GM06990 (cell line): ENCODE measurements around the gene SLC25A31.

Experiments used
- DNase-seq: peaks from one replicate; pipeline ENCODE4 v3.0.0-alpha.2; 2011; ENCODE audit not compliant: insufficient read length; ENCODE audit errors: extremely low read depth
- H3K27me3 ChIP-seq: replicated peaks from 2 replicates; pipeline ENCODE4 v1.6.0; 2011; ENCODE audit warnings: low read length; ENCODE audit not compliant: control insufficient read depth, insufficient read depth
- H3K36me3 ChIP-seq: 2 replicates; pipeline ENCODE4 v1.5.1; 2011; ENCODE audit warnings: low read length; ENCODE audit not compliant: control insufficient read depth, insufficient read depth
- H3K4me3 ChIP-seq: replicated peaks from 2 replicates; pipeline ENCODE4 v1.5.1; 2011; ENCODE audit warnings: low read depth, mild to moderate bottlenecking, control low read depth, low read length
- TF ChIP-seq, protein P1 (sequence below): IDR thresholded peaks from 2 replicates; pipeline ENCODE4 v1.5.1; 2011; ENCODE audit warnings: low read length, control low read depth, mild to moderate bottlenecking, inconsistent platforms; ENCODE audit not compliant: insufficient read depth, poor library complexity, severe bottlenecking

The SLC25A31 gene

DNA sequence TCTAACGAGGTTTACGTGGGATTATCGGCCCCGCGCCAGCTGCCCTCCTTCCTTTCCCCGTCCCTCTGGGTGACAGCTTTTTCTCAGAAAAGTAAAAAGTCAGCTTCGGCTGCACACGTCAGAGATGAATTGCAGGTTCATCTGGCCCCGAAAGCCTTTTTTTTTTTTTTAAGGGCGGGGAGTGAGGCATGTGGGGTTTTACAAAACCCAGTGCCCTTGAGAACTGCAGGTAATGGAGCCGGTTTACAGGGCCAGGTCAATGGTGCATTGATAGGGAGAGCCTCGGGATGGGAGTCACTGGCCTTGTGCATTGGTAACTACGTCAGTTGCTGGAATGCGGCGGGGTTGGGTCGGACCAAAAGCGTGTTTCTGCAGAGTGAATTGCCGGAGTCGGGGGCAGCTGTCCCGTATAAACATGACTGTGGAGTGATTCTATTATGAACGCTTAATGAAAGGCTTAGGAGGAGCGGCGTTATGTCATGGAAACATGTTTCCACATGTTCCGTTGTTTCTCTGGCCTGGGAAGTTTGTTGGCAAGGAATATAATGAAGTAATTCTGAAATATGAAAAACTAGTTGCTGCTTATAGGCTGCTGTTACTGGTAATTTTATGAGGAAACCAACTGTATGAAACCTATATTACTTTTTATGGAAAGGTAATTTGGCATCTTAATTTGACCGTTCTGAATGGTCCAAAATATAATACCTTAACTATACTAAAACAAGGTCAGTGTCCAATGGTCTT lies 53.0 kb downstream of the SLC25A31 start:
- H3K27me3 ChIP-seq: no peaks in the 10 kb centered on the region
- TF ChIP-seq, protein P1, sequence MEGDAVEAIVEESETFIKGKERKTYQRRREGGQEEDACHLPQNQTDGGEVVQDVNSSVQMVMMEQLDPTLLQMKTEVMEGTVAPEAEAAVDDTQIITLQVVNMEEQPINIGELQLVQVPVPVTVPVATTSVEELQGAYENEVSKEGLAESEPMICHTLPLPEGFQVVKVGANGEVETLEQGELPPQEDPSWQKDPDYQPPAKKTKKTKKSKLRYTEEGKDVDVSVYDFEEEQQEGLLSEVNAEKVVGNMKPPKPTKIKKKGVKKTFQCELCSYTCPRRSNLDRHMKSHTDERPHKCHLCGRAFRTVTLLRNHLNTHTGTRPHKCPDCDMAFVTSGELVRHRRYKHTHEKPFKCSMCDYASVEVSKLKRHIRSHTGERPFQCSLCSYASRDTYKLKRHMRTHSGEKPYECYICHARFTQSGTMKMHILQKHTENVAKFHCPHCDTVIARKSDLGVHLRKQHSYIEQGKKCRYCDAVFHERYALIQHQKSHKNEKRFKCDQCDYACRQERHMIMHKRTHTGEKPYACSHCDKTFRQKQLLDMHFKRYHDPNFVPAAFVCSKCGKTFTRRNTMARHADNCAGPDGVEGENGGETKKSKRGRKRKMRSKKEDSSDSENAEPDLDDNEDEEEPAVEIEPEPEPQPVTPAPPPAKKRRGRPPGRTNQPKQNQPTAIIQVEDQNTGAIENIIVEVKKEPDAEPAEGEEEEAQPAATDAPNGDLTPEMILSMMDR: no peak
- H3K36me3 ChIP-seq: no peaks in the 10 kb centered on the region
- no peak for DNase-seq
- H3K4me3 ChIP-seq: peak overlapping the region; percentile 92

DNA sequence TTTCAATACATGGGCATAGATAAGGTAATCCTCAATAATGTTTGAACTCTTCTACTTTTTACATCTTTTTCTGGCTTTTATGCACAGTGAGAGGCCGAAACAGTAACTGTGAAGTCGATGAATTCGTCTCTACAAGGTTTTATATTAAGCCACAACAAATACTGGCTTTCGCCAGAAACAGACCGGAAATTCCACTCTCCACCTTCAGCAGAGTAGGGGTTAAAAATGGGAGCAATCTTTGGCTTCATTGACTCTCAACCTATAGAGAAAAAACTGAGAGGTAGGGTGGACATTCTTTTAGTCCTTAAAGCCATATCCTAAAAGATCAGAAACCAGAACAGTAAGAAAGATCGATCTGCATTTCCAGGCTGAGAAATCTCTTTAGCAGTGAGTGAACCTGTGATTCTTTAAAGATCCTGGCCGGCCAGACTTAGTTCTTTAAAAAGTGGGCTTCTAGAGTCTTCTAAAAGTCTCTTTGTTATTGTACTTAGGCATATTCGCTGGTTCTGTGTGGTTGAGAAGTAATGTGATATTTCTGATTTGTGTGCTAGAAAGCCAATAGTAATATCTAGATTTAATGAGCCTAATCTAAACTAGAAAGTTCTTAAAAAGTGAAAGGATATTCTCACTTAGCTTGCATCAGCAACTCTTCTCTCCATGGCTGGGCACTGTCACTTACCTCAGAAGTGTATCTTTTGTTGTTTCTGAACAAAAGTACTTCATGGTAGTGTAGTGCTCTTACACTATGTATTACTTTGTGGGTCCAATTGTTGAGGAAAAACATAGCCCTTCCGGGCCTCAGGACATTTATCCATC lies 54.0 kb downstream of the SLC25A31 start:
- TF ChIP-seq, protein P1: no peak
- DNase-seq: no peak
- Histone ChIP-seq H3K27me3 (no peaks in the 10 kb centered on the region), H3K4me3 (peak overlapping the region; percentile 92), H3K36me3 (no peaks in the 10 kb centered on the region)

DNA sequence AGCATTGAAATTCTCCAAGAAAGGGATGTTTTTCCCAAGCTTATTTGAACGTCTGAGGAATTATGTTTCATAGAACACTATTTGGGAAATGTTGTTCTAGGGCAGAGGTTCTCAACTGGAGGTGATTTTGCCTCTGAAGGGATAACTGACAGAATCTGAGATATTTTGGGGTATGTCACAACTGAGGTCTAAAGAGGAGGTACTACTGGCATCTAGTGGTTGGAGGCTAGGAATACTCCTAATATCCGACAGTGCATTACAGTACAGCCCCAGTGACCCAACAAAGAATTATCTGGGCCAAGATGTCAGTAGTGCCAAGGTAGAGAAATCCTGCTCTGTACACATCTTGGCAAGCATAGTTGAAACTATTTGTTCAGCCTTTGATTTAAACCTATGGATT lies 58.3 kb downstream of the SLC25A31 start:
- DNase-seq: no peak

DNA sequence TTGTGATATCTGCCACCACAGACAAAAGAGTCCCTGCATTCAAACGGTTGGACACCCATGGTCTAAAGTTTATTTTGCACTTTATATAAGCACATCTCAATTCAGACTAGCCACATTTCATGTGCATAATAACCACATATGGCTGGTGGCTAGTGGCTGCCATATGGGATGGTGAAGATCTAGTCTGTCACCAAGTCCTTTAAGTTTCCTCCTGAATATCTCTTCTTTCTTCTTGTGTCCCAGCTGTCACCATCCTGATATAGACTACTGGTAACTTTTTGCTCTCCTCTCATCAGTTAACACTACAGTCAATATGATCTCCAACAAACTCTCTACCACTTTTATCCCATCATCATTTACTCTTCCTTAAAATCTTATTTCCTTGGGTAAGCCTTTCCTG lies 61.2 kb downstream of the SLC25A31 start:
- TF ChIP-seq, protein P1: no peak
- Histone ChIP-seq H3K36me3 (no peaks in the 10 kb centered on the region), H3K27me3 (no peaks in the 10 kb centered on the region), H3K4me3 (no peak overlapping the region)
- no peak for DNase-seq

More for the DNA sequence above, 58.3 kb downstream of the SLC25A31 start:
- Histone ChIP-seq H3K27me3 (no peaks in the 10 kb centered on the region), H3K4me3 (no peak overlapping the region), H3K36me3 (no peaks in the 10 kb centered on the region)
- TF ChIP-seq, protein P1: peak; percentile 30

DNA sequence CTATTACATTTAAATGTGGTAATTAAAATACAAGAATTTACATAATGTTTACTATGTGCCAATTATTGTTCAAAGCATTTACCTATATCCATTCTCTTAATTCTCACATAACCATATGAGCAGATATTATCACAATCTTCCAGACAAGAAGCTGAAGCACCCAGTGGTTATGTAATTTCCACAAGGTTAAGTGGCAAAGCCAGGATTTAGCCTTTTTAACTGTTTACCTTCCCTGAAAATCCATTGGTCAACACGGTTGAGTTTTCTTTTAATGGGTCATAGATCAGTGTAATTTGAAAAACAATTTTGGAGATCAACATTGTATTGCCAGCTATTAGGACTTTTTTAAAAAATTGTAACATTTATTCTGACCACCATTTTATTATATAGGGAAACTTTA lies 63.3 kb downstream of the SLC25A31 start:
- Histone ChIP-seq H3K4me3 (no peak overlapping the region), H3K36me3 (no peaks in the 10 kb centered on the region), H3K27me3 (no peaks in the 10 kb centered on the region)
- DNase-seq: no peak
- TF ChIP-seq, protein P1: no peak
